CD4-positive, alpha-beta T cell (primary cell): ENCODE measurements around the gene MYO1B. TPM values are rescaled to one million over a fixed set of nuclear protein-coding genes. Genes with fewer than 3 reads are reported as not detected.

Source experiments
- ATAC-seq: fragments of 200-7000 bp; cut with Tn5 transposase; one replicate; pipeline ENCODE4 v1.10.0; 2022; ENCODE audit warnings: mild to moderate bottlenecking; ENCODE audit not compliant: poor library complexity
- CTCF ChIA-PET: fragments of 350-600 bp; sonication (Branson Sonifier 250); formaldehyde crosslinking; loops from one replicate; lab custom pipeline; 2021; ENCODE audit warnings: antibody characterized with exemption, inconsistent platforms; lab: Charles Lee
- POLR2A ChIA-PET: fragments of 350-600 bp; sonication (Branson Sonifier 250); formaldehyde crosslinking; loops from one replicate; lab custom pipeline; 2021; ENCODE audit warnings: antibody characterized with exemption, inconsistent platforms; lab: Charles Lee
- DNase-seq, 14 experiments: peaks; one replicate each; pipeline ENCODE4 v3.0.0-alpha.2; 2013 to 2020; ENCODE audit warnings: mixed read lengths in 2 of 14
- H3K27ac ChIP-seq, 2 donors: one replicate each; pipeline versions ENCODE4 v1.5.1 to v1.7.0; 2013; ENCODE audit warnings: low read length in 2 of 2, low read depth in 1 of 2, mild to moderate bottlenecking in 1 of 2
- H3K27me3 ChIP-seq, 2 experiments: 1 replicate in 1 of 2; 2 replicates in 1 of 2; pipeline versions ENCODE4 v1.6.1 to v1.7.0; 2013; ENCODE audit warnings: low read length in 2 of 2, control low read depth in 1 of 2, mild to moderate bottlenecking in 1 of 2, moderate library complexity in 1 of 2; ENCODE audit not compliant: insufficient read depth in 2 of 2, control insufficient read depth in 1 of 2
- H3K36me3 ChIP-seq: one replicate; pipeline ENCODE4 v1.6.1; 2013; ENCODE audit warnings: low read length, control low read depth; ENCODE audit not compliant: insufficient read depth
- H3K4me1 ChIP-seq: one replicate; pipeline ENCODE4 v1.6.1; 2013; ENCODE audit warnings: low read length, control low read depth; ENCODE audit not compliant: insufficient read depth
- H3K4me3 ChIP-seq: one replicate; pipeline ENCODE4 v1.5.1; 2013; ENCODE audit warnings: mild to moderate bottlenecking, low read length, moderate library complexity
- H3K9me3 ChIP-seq, 2 experiments: 1 replicate in 1 of 2; 2 replicates in 1 of 2; pipeline versions ENCODE4 v1.6.1 to v1.7.0; 2013; ENCODE audit warnings: low read length in 2 of 2, mild to moderate bottlenecking in 2 of 2, control low read depth in 1 of 2, moderate library complexity in 1 of 2; ENCODE audit not compliant: control insufficient read depth in 1 of 2, insufficient read depth in 1 of 2
- H3K27ac Mint-ChIP-seq: one replicate; pipeline ENCODE4 v1.8.0; 2020; ENCODE audit warnings: mixed read lengths
- H3K27me3 Mint-ChIP-seq: one replicate; pipeline ENCODE4 v1.8.0; 2021; ENCODE audit warnings: mixed read lengths
- H3K36me3 Mint-ChIP-seq: one replicate; pipeline ENCODE4 v1.8.0; 2021; ENCODE audit warnings: low read depth, mixed read lengths
- H3K4me1 Mint-ChIP-seq: one replicate; pipeline ENCODE4 v1.8.0; 2021; ENCODE audit warnings: low read depth, mixed read lengths
- H3K4me3 Mint-ChIP-seq: one replicate; pipeline ENCODE4 v1.8.0; 2020; ENCODE audit warnings: mild to moderate bottlenecking, mixed read lengths
- H3K9me3 Mint-ChIP-seq: one replicate; pipeline ENCODE4 v1.8.0; 2020; ENCODE audit warnings: mixed read lengths
- CTCF ChIP-seq: fragments of 200-600 bp; IDR thresholded peaks from one replicate; pipeline ENCODE4 v1.8.0; 2022; ENCODE audit warnings: antibody characterized with exemption, mild to moderate bottlenecking
- intact Hi-C, 2 experiments: fragments of 100-400 bp; cut with DNase I in 1 of 2; cut with micrococcal nuclease in 1 of 2; formaldehyde crosslinking; loops; one replicate each; pipeline versions ENCODE4 v1.15.1 to v1.9.0; 2023 to 2025; cut with DNase I, micrococcal nuclease
- total RNA-seq, 174 experiments: library from RNA in 2 of 174; stranded (reverse) in 2 of 174; gene quantifications; one replicate each; pipeline ENCODE4 v1.2.3 and lab custom pipeline; 2021 to 2026

MYO1B gene
- total RNA-seq, 2 experiments from 2014 or later: 0.98 to 1.3 TPM

GRCh38 chr2:191434072-191434471 lies 188.9 kb downstream of the MYO1B start:
- Mint-ChIP-seq H3K27ac (no peak overlapping the region), H3K36me3 (no peaks in the 10 kb centered on the region), H3K4me1 (no peaks in the 10 kb centered on the region), H3K4me3 (no peak overlapping the region), H3K27me3 (no peaks in the 10 kb centered on the region), H3K9me3 (no peaks in the 10 kb centered on the region)
- DNase-seq (no peak), ATAC-seq (no peak)
- Histone ChIP-seq H3K4me3 (no peak overlapping the region), H3K27ac (no peak overlapping the region), H3K4me1 (no peaks in the 10 kb centered on the region), H3K9me3 (no peaks in the 10 kb centered on the region), H3K27me3 (no peaks in the 10 kb centered on the region), H3K36me3 (no peaks in the 10 kb centered on the region)
- ChIA-PET CTCF (interaction anchor here (1.1 kb wide), 1 partner anchor 18 kb away, joined by 3 read pairs; no protein-coding TSS in a partner anchor), POLR2A (no interaction called here)
- intact Hi-C loops: no loop called here
- TF ChIP-seq CTCF: no peak

GRCh38 chr2:191435141-191435540 lies 189.9 kb downstream of the MYO1B start:
- H3K27ac Mint-ChIP-seq: no peak overlapping the region
- no peaks in the 10 kb centered on the region for H3K36me3 Mint-ChIP-seq
- no peaks in the 10 kb centered on the region for H3K9me3 Mint-ChIP-seq
- Histone ChIP-seq H3K9me3 (no peaks in the 10 kb centered on the region), H3K27me3 (no peaks in the 10 kb centered on the region), H3K4me3 (no peak overlapping the region), H3K36me3 (no peaks in the 10 kb centered on the region), H3K27ac (no peak overlapping the region), H3K4me1 (no peaks in the 10 kb centered on the region)
- no peak overlapping the region for H3K4me3 Mint-ChIP-seq
- intact Hi-C loops: no loop called here
- H3K4me1 Mint-ChIP-seq: no peaks in the 10 kb centered on the region
- ATAC-seq (no peak), DNase-seq (no peak)
- ChIA-PET CTCF (no interaction called here), POLR2A (no interaction called here)
- H3K27me3 Mint-ChIP-seq: no peaks in the 10 kb centered on the region
- TF ChIP-seq CTCF: no peak

GRCh38 chr2:191436368-191437055 lies 191.3 kb downstream of the MYO1B start:
- ATAC-seq (no peak), DNase-seq (peak in 2 of 14 experiments; percentile 3 to 12)
- H3K27me3 ChIP-seq: no peaks in the 10 kb centered on the region
- intact Hi-C loops: no loop called here
- H3K4me1 ChIP-seq: no peaks in the 10 kb centered on the region
- H3K27ac Mint-ChIP-seq: no peak overlapping the region
- CTCF ChIA-PET: no interaction called here
- no peaks in the 10 kb centered on the region for H3K27me3 Mint-ChIP-seq
- H3K4me1 Mint-ChIP-seq: no peaks in the 10 kb centered on the region
- no peaks in the 10 kb centered on the region for H3K36me3 ChIP-seq
- H3K36me3 Mint-ChIP-seq: no peaks in the 10 kb centered on the region
- no peaks in the 10 kb centered on the region for H3K9me3 Mint-ChIP-seq
- POLR2A ChIA-PET: no interaction called here
- no peak for TF ChIP-seq CTCF
- no peaks in the 10 kb centered on the region for H3K9me3 ChIP-seq
- no peak overlapping the region for H3K27ac ChIP-seq
- H3K4me3 ChIP-seq: no peak overlapping the region
- no peak overlapping the region for H3K4me3 Mint-ChIP-seq
